Fibroblast of lung (primary cell): ENCODE measurements around the gene DIAPH3.

Experiments used
- CTCF ChIP-seq, 2 donors: IDR thresholded peaks in 1 of 2; conservative IDR thresholded peaks in 1 of 2; 1 replicate in 1 of 2; 2 replicates in 1 of 2; pipeline ENCODE4 v1.5.1; 2011 to 2012; ENCODE audit warnings: low read length in 2 of 2, control low read depth in 1 of 2, inconsistent platforms in 1 of 2, low read depth in 1 of 2, mild to moderate bottlenecking in 1 of 2
- EZH2 ChIP-seq: IDR thresholded peaks from 2 replicates; pipeline ENCODE4 v1.5.1; 2012; ENCODE audit warnings: low read length, control low read depth, mild to moderate bottlenecking; ENCODE audit errors: missing control alignments

- no peak for TF ChIP-seq CTCF (conservative IDR thresholded peaks at IDR 0.05 in 1 of 2, IDR thresholded peaks at IDR 0.05 in 1 of 2; ENCODE audit: low read depth in 1 of 2, low read length in 2 of 2)
- TF ChIP-seq EZH2 = no peak
Measured at GRCh38 chr13:60075850-60076249, 87.9 kb downstream of the DIAPH3 start.
